HG03432 (cell line): Measurements from ENCODE around the gene BIRC5.

ENCODE experiments used
- ATAC-seq: cut with Tn5 transposase; IDR thresholded peaks from one replicate; pipeline ENCODE4 v1.9.1; 2021; ENCODE audit warnings: mild to moderate bottlenecking, moderate library complexity; ENCODE audit not compliant: unreplicated experiment

Gene BIRC5

GRCh38 chr17:78183916-78184315, 30.1 kb upstream of the BIRC5 start:
- ATAC-seq: no peak

GRCh38 chr17:78184351-78184750, 29.7 kb upstream of the BIRC5 start:
- ATAC-seq: no peak

GRCh38 chr17:78184868-78185267, 29.2 kb upstream of the BIRC5 start:
- ATAC-seq: no peak

GRCh38 chr17:78185981-78186691, 27.9 kb upstream of the BIRC5 start:
- ATAC-seq: no peak

GRCh38 chr17:78186692-78187595, 27.1 kb upstream of the BIRC5 start, which contains the start of the genes AFMID and TK1:
Gene AFMID, plus strand, starts transcription at chr17:78187362. Its CDS starts 9 bp downstream, at chr17:78187371.
Gene TK1, minus strand, starts transcription at chr17:78187052. Its CDS starts 58 bp downstream, at chr17:78186994.
- ATAC-seq: peak; percentile 92

GRCh38 chr17:78196716-78197115, 17.3 kb upstream of the BIRC5 start:
- ATAC-seq: no peak

- no peak for ATAC-seq
These were observed 16.8 kb upstream of the BIRC5 start for GRCh38 chr17:78197147-78197832.

- ATAC-seq: no peak
These were observed 13.6 kb upstream of the BIRC5 start for GRCh38 chr17:78200451-78200850.

- ATAC-seq: no peak
These were observed 11.4 kb upstream of the BIRC5 start for GRCh38 chr17:78202666-78203065.

- no peak for ATAC-seq
These were observed 9.5 kb upstream of the BIRC5 start for GRCh38 chr17:78204387-78205123.

GRCh38 chr17:78205124-78205775, 8.8 kb upstream of the BIRC5 start:
- ATAC-seq: no peak

GRCh38 chr17:78206298-78206697, 7.8 kb upstream of the BIRC5 start:
- no peak for ATAC-seq

GRCh38 chr17:78208486-78208885, 5.6 kb upstream of the BIRC5 start:
- ATAC-seq: no peak

- no peak for ATAC-seq
These were observed 3.9 kb upstream of the BIRC5 start for GRCh38 chr17:78210111-78210510.

- no peak for ATAC-seq
These were observed 3.0 kb upstream of the BIRC5 start for GRCh38 chr17:78211032-78211431.

- no peak for ATAC-seq
These were observed 631 bp downstream of the BIRC5 start for GRCh38 chr17:78214706-78215061.

GRCh38 chr17:78219396-78220150, 5.5 kb downstream of the BIRC5 start:
- ATAC-seq: no peak

GRCh38 chr17:78223061-78223460, 9.0 kb downstream of the BIRC5 start:
- ATAC-seq: no peak

GRCh38 chr17:78223765-78224164, 9.7 kb downstream of the BIRC5 start:
- ATAC-seq: no peak
